ENCODE results near the gene ZNF205.

The ZNF205 gene

DNA sequence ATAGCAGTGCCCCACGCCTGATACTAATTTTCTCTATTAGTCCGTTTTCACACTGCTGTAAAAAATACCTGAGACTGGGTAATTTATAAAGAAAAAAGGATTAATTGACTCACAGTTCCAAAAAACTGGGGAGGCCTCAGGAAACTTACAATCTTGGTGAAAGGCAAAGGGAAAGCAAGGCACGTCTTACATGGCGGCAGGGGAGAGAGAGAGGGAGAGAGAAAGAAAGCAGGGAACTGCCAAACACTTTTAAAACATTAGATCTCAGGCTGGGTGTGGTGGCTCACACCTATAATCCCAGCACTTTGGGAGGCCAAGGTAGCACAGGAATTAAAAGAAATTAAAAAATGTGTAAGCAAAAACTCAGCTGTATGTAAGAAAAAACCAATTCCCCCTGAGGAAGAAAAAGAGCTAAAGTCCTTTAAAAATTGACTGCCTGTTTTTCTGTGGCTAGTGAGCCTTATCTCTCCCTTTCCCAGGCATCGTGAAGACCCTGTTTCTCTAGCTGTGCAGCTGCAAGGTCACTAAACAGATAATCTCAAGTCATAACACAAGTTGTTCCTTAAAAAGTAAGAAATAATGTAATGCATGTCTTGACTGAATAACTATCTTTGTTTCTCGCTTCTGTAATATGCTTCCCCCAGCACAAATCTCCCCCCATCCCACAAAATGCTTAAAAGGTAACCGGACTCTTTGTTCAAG lies 27.3 kb upstream of the ZNF205 start:
- DNase-seq = no peak

DNA sequence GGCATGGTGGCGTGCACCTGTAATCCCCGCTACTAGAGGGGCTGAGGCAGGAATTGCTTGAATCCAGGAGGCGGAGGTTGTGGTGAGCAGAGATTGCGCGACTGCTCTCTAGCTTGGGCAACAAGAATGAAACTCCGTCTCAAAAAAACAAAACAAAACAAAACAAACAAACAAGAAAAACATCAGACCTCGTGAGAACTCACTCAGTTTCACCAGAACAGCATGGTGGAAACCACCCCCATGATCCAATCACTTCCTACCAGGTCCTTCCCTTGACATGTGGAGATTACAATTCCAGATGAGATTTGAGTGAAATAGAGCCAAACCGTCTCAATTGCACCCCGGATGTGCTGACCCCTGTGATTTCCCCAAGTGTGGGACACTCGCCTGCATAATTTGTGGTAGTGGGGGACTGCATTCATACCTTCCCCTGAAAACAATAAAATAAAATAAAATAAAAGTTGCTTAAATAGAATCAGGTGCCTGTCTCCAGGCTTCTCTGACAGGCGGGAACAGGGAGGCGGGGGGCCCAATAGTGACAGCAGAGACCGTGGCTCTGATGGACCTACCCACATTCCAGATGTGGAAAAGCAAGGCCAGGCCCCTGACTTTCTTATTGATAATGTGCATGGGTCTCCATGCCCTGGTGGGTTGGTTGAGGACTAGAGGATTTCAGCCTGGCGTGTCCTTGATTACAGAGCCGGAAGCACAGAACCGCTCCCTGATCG lies 26.4 kb upstream of the ZNF205 start:
- peak in 1 of 5 experiments; percentile 68 for DNase-seq

DNA sequence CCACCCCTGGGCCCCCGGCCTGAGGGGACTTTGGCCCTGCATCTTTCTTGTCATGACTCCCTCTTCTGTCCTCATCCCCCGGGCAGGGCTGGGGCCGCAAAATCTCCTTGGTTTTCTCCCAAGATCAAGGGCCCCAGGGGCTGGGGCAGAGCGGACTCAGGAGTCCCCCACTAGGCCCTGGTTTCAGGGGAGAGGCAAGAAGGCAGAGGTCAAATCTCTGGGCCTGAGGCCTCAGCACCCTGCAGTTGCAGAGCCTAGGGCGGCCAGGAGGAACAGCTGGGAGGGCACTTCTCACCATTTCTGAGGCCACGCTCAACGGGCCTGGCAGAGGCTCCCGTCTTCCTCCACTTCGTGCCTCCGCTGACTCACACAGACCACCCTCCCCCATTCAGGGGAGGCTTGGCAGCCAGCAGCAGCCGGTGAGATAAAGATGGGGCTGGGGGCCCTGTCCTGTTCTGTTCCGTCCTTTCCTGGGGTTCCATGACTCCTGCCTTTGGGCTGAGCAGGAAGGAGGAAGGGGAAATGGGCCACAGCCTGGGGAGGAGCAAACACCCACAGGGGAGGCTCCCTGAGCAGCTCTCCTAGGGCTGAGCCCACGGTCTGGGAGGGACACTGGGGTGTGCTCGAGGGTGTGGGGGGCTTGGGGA lies 25.7 kb upstream of the ZNF205 start:
- peak in 1 of 5 experiments; percentile 55 for DNase-seq

DNA sequence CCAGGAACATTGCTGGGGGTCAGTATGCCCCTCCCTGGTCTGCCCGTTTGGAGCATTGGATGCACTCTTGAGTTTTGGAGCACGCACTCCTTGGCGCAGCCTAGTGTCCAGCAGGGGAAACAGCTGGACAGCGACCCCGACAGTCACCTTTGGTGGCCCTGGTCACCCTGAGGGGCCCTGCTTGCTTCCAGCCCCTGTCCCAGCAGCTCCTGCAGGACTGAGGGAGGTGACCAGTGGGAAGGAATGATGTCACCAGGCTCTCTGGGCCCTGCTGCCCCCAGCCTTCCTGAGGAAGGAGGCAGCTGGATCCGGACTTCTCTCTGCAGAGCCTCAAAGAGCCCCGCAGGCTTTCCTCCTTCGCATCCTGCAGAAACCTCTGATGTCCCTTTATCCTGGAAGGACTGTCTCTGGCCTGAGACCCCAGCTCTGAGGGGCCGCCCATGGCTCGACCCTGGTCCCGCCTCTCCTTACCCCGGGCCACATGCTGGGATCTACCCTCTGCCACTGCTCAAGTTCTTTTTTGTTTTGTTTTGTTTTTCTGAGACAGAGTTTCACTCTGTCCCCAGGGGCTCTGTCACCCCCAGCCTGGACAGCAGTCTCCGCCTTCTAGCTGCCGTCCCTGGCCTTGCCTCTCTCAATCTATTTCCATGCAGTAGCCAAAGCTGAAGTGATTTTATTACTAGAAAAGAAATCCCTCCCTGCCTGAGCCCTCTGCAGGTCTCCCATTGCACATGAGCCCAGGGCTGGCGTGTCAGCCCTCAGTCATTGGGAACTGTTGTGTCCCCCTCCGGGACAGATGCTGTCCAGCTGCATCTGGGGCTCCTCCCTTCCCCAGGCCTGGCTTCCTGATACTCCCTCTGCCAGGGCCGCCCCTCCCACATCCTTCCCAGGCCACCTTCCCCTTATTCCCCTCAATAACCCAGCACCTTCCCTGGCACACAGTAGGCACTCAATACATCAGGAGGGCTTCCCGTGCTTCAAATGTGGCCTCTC lies 24.8 kb upstream of the ZNF205 start:
- DNase-seq = no peak

DNA sequence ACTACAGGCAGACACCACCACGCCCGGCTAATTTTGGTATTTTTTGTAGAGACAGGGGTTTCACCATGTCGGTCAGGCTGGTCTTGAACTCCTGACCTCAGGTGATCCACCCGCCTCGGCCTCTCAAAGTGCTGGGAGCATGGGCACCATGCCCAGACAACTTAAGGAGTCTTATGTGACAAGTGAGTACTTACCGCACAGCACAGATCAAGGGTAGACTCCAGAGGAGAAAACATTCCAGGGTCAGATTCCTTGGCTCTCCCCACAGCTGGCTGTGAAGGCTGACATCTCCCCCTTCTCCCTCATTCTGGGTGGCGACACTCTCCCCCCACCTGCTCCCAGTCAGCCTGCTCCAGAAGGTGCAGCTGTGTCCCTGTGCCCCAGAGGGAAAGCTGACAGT lies 23.9 kb upstream of the ZNF205 start:
- no peak for DNase-seq

DNA sequence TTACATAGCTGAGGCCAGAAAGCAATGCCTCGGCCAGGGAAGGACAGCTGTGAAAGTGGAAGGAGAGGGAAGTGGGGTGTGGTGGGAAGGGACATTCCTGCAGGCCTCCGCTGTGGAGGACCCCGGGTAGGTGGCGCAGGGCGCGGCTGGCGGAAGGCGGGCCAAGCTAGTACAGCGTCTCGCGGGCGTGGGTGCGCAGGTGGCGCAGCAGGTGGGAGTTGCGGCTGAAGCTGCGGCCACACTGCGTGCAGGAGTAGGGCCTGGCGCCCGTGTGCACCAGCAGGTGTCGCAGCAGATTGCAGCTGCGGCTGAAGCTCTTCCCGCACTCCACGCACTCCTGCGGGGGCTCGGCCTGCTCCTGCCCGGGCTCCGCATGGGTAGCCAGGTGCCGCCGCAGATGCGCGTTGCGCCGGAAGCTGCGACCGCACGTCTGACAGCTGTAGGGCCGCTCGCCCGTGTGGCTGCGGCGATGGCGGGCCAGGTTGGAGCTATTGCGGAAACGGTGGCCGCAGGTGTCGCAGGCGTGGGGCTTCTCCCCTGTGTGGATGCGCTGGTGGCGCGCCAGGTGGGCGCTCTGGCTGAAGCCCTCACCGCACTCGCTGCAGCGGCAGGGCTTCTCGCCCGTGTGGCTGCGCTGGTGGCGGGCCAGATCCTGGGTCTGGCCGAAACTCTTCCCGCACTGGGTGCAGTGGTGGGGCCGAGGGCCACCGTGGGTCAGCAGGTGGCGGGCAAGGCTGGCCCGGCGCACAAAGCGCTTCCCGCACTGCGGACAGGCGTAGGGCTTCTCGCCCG lies 23.3 kb upstream of the ZNF205 start:
- DNase-seq = no peak

DNA sequence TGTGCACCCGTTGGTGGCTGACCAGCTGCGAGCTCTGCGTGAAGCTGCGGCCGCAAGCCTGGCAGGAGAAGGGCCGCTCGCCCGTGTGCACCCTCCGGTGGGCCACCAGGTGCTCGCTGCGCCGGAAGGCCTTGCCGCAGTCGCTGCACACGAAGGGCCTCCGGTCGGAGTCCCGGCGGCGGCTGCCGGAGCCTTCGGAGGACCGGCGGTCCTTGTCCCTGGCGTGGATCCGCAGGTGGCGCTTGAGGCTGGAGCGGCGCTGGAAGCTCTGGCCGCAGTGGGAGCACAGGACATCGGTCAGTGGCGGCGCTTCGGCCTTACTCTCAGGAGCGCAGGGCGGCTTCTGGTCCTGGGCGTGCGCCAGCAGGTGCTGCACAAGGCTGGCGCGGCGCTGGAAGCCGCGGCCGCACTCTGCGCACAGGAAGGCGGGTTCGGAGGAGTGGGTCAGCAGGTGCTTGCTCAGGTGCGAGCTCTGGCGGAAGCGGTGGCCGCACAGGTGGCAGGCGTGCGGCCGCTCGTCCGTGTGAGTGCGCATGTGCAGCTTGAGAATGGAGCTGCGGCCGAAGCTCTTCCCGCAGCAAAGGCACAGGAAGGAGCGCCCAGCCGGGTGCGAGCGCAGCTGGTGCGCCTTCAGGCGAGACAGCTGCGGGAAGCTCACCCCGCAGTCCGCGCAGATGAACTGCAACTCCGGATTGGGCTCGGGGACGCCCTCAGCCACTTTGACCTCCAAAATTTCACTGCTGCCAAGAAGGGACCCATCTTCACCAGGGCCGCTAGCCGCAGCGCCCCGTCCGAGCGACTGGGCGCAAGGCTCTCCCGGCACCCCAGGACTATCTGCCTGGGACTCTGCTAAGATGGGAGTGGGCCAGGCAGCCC lies 22.4 kb upstream of the ZNF205 start:
- no peak for DNase-seq

DNA sequence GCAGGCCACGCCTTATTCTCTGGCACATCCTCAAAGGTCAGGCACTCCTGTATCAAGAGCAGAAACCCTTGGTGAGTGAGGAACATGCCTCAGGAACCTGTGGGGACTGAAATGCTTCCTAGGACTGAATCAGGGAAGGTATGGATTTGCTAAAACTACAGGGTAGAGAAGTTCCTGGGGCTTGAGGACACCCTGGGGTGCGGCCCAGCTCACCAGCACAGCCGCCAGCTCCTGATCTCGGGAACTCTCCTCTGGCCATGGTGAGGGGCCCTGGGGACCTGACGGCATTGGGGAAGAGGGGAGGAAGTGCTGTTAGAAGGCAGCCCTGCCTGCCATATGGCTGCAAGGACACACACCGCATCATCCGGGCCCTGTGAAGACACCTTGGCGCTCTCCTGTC lies 20.8 kb upstream of the ZNF205 start:
- DNase-seq = no peak

DNA sequence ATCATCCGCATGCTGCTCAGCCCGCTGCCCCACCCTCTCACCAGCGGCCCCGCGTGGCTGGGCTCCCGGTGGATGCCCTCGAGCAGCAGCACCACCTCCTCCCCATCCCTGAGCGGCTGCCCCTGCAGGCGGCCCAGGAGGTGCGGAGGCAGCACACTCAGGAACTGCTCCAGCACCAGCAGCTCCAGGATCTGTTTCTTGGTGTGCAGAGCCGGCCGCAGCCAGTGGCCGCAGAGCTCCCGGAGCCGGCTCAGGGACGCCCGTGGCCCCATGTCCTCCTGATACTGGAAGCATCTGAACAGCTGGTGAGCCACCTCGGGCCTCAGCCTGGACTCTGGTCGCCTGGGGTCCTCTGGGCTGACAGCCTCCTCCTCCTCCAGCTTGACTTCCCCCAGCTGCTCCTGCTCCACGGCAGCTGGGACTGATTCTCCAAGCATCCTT lies 19.9 kb upstream of the ZNF205 start:
- DNase-seq = no peak

DNA sequence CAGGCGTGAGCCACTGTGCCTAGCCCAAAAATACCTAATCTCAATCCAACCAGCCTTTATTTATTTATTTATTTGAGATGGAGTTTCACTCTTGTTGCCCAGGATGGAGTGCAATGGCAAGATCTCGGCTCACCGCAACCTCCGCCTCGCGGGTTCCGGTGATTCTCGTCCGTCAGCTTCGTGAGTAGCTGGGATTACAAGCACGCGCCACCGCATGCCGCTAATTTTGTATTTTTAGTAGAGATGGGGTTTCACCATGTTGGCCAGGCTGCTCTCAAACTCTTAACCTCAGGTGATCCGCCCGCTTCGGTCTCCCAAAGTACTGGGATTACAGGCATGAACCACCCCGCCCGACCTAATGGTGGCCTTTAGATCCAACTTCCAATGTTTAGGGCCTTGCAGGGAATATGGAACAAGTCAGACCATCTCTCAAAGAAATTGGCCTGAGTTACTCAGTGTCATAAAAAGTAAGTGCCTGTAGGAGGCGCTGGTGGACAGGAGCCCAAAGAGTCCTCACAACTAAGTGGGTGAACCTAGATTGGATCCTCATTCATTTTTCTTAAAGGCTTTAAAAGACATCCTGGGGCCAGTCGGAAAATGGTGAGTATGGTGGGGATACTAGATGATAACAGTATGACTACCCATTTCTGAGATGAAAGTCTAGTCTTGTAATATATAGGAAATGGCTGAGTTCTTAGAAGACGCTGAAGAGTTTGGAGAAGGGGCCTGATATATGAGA lies 17.9 kb upstream of the ZNF205 start:
- DNase-seq = peak in 3 of 5 experiments; percentile 33 to 75 (median 46)

DNA sequence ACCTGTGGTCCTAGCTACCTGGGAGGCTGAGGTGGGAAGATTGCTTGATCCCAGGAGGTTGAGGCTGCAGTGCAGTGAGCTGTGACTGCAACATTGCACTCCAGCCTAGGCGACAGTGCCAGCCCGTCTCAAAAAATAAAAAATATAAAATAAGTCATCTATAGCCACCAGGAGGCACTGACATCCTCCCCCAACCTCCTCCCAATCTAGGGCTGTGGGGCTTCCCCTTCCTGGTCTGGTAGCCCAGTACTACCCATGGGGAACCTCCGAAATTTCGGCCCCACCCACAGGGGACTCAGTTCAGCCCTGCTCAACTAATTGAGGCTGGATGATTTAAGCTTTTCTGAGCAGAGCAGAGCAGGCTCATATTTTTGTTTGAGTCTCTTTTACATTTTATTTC lies 16.5 kb upstream of the ZNF205 start:
- peak in 4 of 5 experiments; percentile 40 to 81 (median 58) for DNase-seq

DNA sequence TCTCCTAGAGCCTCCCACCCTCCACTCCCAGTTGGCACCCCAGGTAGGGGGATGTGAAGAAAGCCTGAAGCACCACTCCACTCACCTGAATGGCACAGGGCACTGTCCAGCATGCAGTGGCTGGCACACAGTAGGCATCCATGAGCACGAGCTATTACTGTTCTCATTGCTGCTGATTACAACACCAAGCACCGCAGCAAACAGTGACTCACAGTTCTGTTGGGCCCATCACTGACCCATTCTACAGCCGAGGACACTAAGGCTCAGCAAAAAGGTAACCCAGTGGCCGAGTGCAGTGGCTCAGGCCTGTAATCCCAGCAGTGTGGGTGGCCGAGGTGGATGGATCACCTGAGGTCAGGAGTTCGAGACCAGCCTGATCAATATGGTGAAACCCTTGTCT lies 16.0 kb upstream of the ZNF205 start:
- DNase-seq = no peak

DNA sequence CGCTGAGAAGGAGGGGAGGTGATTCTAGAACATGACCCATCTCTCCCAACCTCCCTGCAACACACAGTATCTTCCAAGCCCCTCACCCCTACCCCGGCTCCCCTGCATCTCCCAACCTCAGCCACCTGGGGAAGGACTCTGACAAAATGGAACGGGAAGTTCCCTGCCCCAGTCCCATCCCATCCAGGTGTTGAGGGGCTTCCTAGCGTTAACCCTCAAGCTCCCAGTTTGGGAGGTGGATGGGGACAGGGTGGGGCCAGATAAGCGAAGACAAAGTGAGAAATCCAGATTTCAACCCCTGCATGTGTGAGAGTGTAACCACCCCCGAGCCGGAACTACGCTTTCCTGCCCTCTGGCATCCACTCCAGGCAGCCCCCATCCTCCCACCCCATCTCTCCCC lies 15.1 kb upstream of the ZNF205 start:
- DNase-seq = no peak

DNA sequence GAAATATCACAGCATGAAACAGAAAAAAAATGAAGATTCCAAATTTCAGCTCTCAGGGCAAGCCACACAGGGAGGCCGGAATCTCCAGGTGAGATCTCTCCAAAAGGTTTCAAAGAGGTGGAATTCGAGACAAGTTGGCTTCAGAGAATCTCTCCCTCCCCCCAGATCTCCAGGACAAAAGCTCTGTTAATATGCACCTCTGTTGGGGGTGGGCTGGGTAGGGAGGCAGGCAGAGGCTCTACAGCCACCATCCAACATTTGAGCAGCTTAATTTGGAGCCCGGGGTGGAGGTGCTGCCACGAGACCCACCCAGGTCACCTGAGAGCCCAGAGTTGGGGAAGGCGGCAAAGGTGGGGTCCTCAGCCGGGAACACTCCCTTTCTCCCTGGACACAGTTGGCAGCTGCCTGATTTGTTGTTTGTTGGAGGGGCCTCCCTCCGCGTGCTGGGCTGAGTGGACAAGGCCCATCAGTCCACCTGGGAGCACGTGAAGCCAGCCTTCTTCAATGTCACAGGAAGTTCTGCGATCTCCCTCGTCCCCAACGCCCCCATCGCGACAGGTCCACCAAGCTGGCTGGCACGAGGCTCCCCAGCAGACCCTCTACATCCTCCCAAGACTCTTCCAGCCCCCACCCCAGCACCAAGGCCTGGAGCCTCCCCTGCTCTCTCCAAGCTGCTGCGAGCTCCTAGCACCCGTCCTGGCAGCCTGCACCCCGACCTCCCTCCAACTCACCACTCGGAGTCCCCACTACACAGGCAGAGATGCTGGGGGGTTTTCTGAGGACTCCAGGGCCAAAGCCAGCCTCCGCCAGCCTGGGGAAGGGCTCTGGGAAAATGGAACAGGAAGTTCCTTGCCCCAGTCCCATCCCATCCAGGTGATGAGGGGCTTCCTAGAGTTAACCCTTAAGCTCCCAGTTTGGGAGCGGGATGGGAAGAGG lies 13.7 kb upstream of the ZNF205 start, which contains the start of gene ZSCAN10:
TSS of gene ZSCAN10 (minus strand) at position 836 of the 936 bp plus-strand sequence. CDS start 6,357 bp downstream, outside the sequence.
- no peak for DNase-seq

DNA sequence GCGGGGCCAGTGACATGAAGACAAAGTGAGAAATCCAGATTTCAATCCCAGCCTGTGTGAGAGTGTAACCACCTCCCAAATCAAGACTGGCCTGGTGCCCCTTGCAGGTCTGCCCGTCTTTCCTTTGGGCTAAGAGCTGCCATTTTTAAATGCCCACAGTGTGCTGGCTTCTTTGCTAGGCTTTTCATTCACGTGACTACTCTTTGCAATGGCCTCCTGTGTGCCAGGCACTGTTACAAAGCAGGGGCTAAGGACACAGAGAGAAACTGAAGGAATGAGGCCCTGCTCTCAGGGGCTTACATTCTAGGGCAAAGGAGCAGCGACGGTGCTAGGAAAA lies 13.0 kb upstream of the ZNF205 start:
- DNase-seq = no peak

DNA sequence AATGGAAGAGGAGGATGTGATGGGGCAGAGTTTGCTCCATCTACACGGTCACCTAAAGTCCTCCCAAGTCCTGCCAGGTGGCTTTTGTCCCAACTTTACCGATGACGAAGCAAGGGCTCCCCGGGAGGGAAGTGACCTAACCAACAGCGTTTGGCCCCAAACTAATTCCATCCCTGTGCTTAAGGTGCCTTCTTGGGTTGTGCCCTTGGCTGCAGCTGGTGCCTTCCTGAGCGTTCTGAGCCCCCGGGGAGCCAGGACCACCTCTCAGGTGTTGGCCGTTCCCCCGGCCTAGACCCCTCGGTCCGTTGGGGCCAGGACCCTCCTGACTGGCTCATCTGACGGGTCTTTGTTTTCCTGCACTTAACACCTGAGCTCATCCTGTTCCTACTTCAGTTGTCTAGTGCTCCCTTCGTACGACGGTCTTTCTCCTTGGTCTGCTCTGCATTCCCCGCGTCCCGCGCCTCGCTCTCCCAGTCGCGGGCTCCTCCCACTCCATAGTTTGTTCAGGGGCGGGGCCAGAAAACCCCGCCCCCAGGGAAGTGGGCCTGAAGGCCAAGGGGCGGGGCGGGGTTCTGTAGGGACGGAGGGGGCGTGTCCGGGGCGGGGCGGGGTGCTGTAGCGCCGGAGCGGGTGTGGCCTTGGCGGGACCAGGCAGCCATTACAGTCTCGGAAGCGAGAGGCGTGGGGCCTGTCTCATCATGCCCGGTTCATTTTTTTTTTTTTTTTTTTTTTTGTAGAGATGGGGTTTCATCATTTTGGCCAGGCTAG lies 12.5 kb upstream of the ZNF205 start:
- peak; percentile 76 to 94 (median 89) for DNase-seq

DNA sequence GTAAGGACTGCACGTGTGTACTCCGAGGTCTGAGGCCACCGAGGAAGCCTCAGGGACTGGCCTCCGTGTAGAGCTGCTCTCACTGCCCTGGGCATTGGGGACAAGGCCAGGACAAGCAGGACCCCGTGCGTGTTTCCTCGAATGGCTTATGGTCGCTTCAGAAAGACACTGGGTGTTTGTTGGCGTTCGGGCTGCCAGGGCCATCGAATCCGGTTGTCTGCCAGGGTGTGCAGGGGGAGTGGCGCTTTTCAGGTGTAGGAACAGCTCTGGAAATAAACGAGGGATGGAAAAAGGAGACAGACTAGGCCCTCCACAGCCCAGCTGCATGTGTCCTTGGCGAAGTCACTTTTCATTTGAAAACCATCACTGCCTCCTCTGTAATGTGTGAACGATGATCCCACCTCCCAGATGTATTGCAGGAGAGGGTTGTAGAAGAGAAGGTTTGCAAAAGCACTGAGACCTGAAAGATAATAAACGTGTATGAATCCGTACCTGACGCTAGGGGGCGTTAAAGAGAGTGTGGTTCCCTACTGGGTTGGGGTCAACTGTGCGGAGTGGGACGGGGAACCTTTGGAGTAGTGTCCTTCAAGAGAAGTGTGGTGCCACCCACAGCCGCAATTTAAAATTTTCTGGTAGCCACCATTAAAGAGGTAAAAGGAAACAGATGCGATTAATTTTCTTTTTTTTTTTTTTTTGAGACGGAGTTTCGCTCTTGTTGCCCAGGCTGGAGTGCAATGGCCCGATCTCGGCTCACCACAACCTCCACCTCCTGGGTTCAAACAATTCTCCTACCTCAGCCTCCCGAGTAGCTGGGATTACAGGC lies 11.2 kb upstream of the ZNF205 start:
- peak in 3 of 5 experiments; percentile 30 to 81 (median 36) for DNase-seq
